ENCODE data around the gene PAFAH1B2. TPM values are rescaled to one million over a fixed set of nuclear protein-coding genes. Genes with fewer than 3 reads are reported as not detected.

PAFAH1B2 gene
- total RNA-seq, 1 experiment from 2014 or later = 66.7 TPM

- Mint-ChIP-seq H3K4me1 (ENCODE audit: low read depth, unreplicated experiment) (no peaks in the 10 kb centered on the region), H3K27me3 (ENCODE audit: unreplicated experiment) (no peaks in the 10 kb centered on the region), H3K4me3 (ENCODE audit: low read depth, unreplicated experiment) (no peak overlapping the region), H3K36me3 (ENCODE audit: insufficient read depth, unreplicated experiment) (peaks cover 11% of the 10 kb centered on the region), H3K9me3 (ENCODE audit: low read depth, unreplicated experiment) (no peaks in the 10 kb centered on the region), H3K27ac (ENCODE audit: unreplicated experiment) (no peak overlapping the region)
- DNase-seq = no peak
- BruUV-seq (replicated peaks) = no TSS peak
- CTCF ChIA-PET = no interaction called here
- intact Hi-C loops (cut with micrococcal nuclease; ENCODE audit: unreplicated experiment) = no loop called here
- TF ChIP-seq CTCF (IDR thresholded peaks at IDR 0.05; ENCODE audit: unreplicated experiment) = no peak
Observed at GRCh38 chr11:117200813-117201657, 56.9 kb downstream of the PAFAH1B2 start.

GRCh38 chr11:117201658-117202305 is 57.7 kb downstream of the PAFAH1B2 start:
- peaks cover 14% of the 10 kb centered on the region for H3K36me3 Mint-ChIP-seq (ENCODE audit: insufficient read depth, unreplicated experiment)
- no peak for DNase-seq
- no peak overlapping the region for H3K4me3 Mint-ChIP-seq (ENCODE audit: low read depth, unreplicated experiment)
- TF ChIP-seq CTCF (IDR thresholded peaks at IDR 0.05; ENCODE audit: unreplicated experiment) = no peak
- H3K27me3 Mint-ChIP-seq (ENCODE audit: unreplicated experiment) = no peaks in the 10 kb centered on the region
- H3K4me1 Mint-ChIP-seq (ENCODE audit: low read depth, unreplicated experiment) = no peaks in the 10 kb centered on the region
- CTCF ChIA-PET = no interaction called here
- no peaks in the 10 kb centered on the region for H3K9me3 Mint-ChIP-seq (ENCODE audit: low read depth, unreplicated experiment)
- no TSS peak for BruUV-seq (replicated peaks)
- intact Hi-C loops (cut with micrococcal nuclease; ENCODE audit: unreplicated experiment) = no loop called here
- no peak overlapping the region for H3K27ac Mint-ChIP-seq (ENCODE audit: unreplicated experiment)

GRCh38 chr11:117202386-117203068 is 58.4 kb downstream of the PAFAH1B2 start:
- H3K4me3 Mint-ChIP-seq (ENCODE audit: low read depth, unreplicated experiment) = no peak overlapping the region
- no peak overlapping the region for H3K27ac Mint-ChIP-seq (ENCODE audit: unreplicated experiment)
- H3K9me3 Mint-ChIP-seq (ENCODE audit: low read depth, unreplicated experiment) = no peaks in the 10 kb centered on the region
- H3K27me3 Mint-ChIP-seq (ENCODE audit: unreplicated experiment) = no peaks in the 10 kb centered on the region
- no peak for DNase-seq
- no peak for TF ChIP-seq CTCF (IDR thresholded peaks at IDR 0.05; ENCODE audit: unreplicated experiment)
- intact Hi-C loops (cut with micrococcal nuclease; ENCODE audit: unreplicated experiment) = no loop called here
- H3K4me1 Mint-ChIP-seq (ENCODE audit: low read depth, unreplicated experiment) = no peaks in the 10 kb centered on the region
- CTCF ChIA-PET = no interaction called here
- BruUV-seq (replicated peaks) = no TSS peak
- H3K36me3 Mint-ChIP-seq (ENCODE audit: insufficient read depth, unreplicated experiment) = peaks cover 14% of the 10 kb centered on the region

GRCh38 chr11:117203069-117203407 is 59.0 kb downstream of the PAFAH1B2 start:
- CTCF ChIA-PET = no interaction called here
- no peak for TF ChIP-seq CTCF (IDR thresholded peaks at IDR 0.05; ENCODE audit: unreplicated experiment)
- no TSS peak for BruUV-seq (replicated peaks)
- Mint-ChIP-seq H3K27me3 (ENCODE audit: unreplicated experiment) (no peaks in the 10 kb centered on the region), H3K4me1 (ENCODE audit: low read depth, unreplicated experiment) (no peaks in the 10 kb centered on the region), H3K4me3 (ENCODE audit: low read depth, unreplicated experiment) (no peak overlapping the region), H3K36me3 (ENCODE audit: insufficient read depth, unreplicated experiment) (peaks cover 14% of the 10 kb centered on the region), H3K27ac (ENCODE audit: unreplicated experiment) (no peak overlapping the region), H3K9me3 (ENCODE audit: low read depth, unreplicated experiment) (no peaks in the 10 kb centered on the region)
- intact Hi-C loops (cut with micrococcal nuclease; ENCODE audit: unreplicated experiment) = no loop called here
- DNase-seq = no peak

Measured in Calu3 (cell line).